ENCODE data around the gene MED16. TPM values are rescaled to one million over a fixed set of nuclear protein-coding genes. Genes with fewer than 3 reads are reported as not detected.
A peak's percentile ranks its signal among the peaks of the same experiment; 100 is the strongest.

MED16 gene
- total RNA-seq, 1 experiment from 2014 or later = 66.9 TPM

GRCh38 chr19:920051-920864, 27.3 kb upstream of the MED16 start (continued):
- TF ChIP-seq KAT7 (CRISPR knock-in tag; IDR thresholded peaks at IDR 0.05; ENCODE audit: borderline replicate concordance) = no peak
- TF ChIP-seq SP1 (CRISPR knock-in tag; conservative IDR thresholded peaks at IDR 0.05) = no peak
- no peak for TF ChIP-seq ZNF138 (CRISPR knock-in tag; conservative IDR thresholded peaks at IDR 0.05)
- TF ChIP-seq ZNF671 (CRISPR knock-in tag; IDR thresholded peaks at IDR 0.05) = no peak
- no peak for TF ChIP-seq PREB (CRISPR knock-in tag; IDR thresholded peaks at IDR 0.05; ENCODE audit: borderline replicate concordance)
- TF ChIP-seq FOXP4 (CRISPR knock-in tag; IDR thresholded peaks at IDR 0.05) = 0 out of 2 replicates have a peak, but pooled peaks have one; percentile 7
- TF ChIP-seq MYBL2 (CRISPR knock-in tag; IDR thresholded peaks at IDR 0.05) = no peak
- 0 out of 2 replicates have a peak, but pooled peaks have one; percentile 14 for TF ChIP-seq IRF2 (CRISPR knock-in tag; IDR thresholded peaks at IDR 0.05; ENCODE audit: borderline replicate concordance, low read depth)
- TF ChIP-seq PRDM15 (CRISPR knock-in tag; IDR thresholded peaks at IDR 0.05) = no peak

GRCh38 chr19:919199-920050, 26.4 kb upstream of the MED16 start:
- peak; percentile 59 for DNase-seq (ENCODE audit: low spot score)
- no peak overlapping the region for H3K27ac Mint-ChIP-seq
- H3K4me1 Mint-ChIP-seq = peaks cover 13% of the 10 kb centered on the region
- H3K4me3 Mint-ChIP-seq = peak overlapping the region; percentile 48
- CTCF ChIA-PET = interaction anchor here (0.7 to 2.8 kb wide), 15 partner anchors 17 to 259 kb away, joined by 3 to 18 read pairs (median 4); partner anchors contain the start of genes CFD, MED16, RNU6-9 and WDR18
- ATAC-seq = peak; percentile 10; the same call in 1 of the 2 replicates
- no peaks in the 10 kb centered on the region for H3K36me3 Mint-ChIP-seq
- POLR2A ChIA-PET = interaction anchor here (0.6 to 1.3 kb wide), 2 partner anchors 77 to 147 kb away, joined by 3 to 4 read pairs; no protein-coding TSS in a partner anchor
- H3K27me3 Mint-ChIP-seq (ENCODE audit: low read depth) = peaks cover 67% of the 10 kb centered on the region
- H3K9me3 Mint-ChIP-seq = no peaks in the 10 kb centered on the region
- TF ChIP-seq ZNF317 (CRISPR knock-in tag; IDR thresholded peaks at IDR 0.05; ENCODE audit: borderline replicate concordance, low read depth) (no peak), AFF4 (CRISPR knock-in tag; IDR thresholded peaks at IDR 0.05; ENCODE audit: borderline replicate concordance) (no peak), ATF6 (CRISPR knock-in tag; IDR thresholded peaks at IDR 0.05) (no peak), NR1H2 (CRISPR knock-in tag; IDR thresholded peaks at IDR 0.05) (no peak), ZNF671 (CRISPR knock-in tag; IDR thresholded peaks at IDR 0.05) (no peak), ZNF232 (CRISPR knock-in tag; IDR thresholded peaks at IDR 0.05) (no peak), JUN (CRISPR knock-in tag; IDR thresholded peaks at IDR 0.05) (no peak), USF1 (CRISPR knock-in tag; IDR thresholded peaks at IDR 0.05) (peak; percentile 63; the same call in 1 of the 2 replicates), E2F5 (CRISPR knock-in tag; IDR thresholded peaks at IDR 0.05) (no peak), PRRX2 (CRISPR knock-in tag; IDR thresholded peaks at IDR 0.05) (no peak), SP1 (CRISPR knock-in tag; conservative IDR thresholded peaks at IDR 0.05) (0 out of 2 replicates have a peak, but pooled peaks have one; percentile 14)

All from WTC11 (cell line).